HG02852 (cell line): ENCODE measurements around the gene TGM3.

ENCODE experiments used
- ATAC-seq: cut with Tn5 transposase; IDR thresholded peaks from one replicate; pipeline ENCODE4 v1.9.1; 2021; ENCODE audit warnings: mild to moderate bottlenecking, moderate library complexity; ENCODE audit not compliant: unreplicated experiment

The TGM3 gene

GRCh38 chr20:2305029-2305428 lies 9.2 kb downstream of the TGM3 start:
- no peak for ATAC-seq

GRCh38 chr20:2305479-2305878 lies 9.7 kb downstream of the TGM3 start:
- ATAC-seq, result no peak

GRCh38 chr20:2305946-2306345 lies 10.1 kb downstream of the TGM3 start:
- no peak for ATAC-seq

GRCh38 chr20:2307136-2307535 lies 11.3 kb downstream of the TGM3 start:
- ATAC-seq, result no peak

GRCh38 chr20:2311329-2311728 lies 15.5 kb downstream of the TGM3 start:
- ATAC-seq, result no peak

- ATAC-seq, result no peak
These were observed 17.1 kb downstream of the TGM3 start for GRCh38 chr20:2312876-2313275.

- no peak for ATAC-seq
These were observed 17.5 kb downstream of the TGM3 start for GRCh38 chr20:2313316-2313715.

- no peak for ATAC-seq
These were observed 19.1 kb downstream of the TGM3 start for GRCh38 chr20:2314759-2315439.

- ATAC-seq, result no peak
These were observed 19.6 kb downstream of the TGM3 start for GRCh38 chr20:2315440-2315778.

GRCh38 chr20:2316847-2317495 lies 21.2 kb downstream of the TGM3 start:
- no peak for ATAC-seq

- ATAC-seq, result no peak
These were observed 25.2 kb downstream of the TGM3 start for GRCh38 chr20:2320813-2321658.

- ATAC-seq, result no peak
These were observed 27.2 kb downstream of the TGM3 start for GRCh38 chr20:2323051-2323450.

- no peak for ATAC-seq
These were observed 30.2 kb downstream of the TGM3 start for GRCh38 chr20:2326046-2326445.

GRCh38 chr20:2327620-2328555 lies 32.1 kb downstream of the TGM3 start:
- ATAC-seq, result no peak

- no peak for ATAC-seq
These were observed 33.5 kb downstream of the TGM3 start for GRCh38 chr20:2329286-2329685.

GRCh38 chr20:2330090-2330695 lies 34.4 kb downstream of the TGM3 start:
- ATAC-seq, result no peak

- ATAC-seq, result no peak
These were observed 35.3 kb downstream of the TGM3 start for GRCh38 chr20:2331106-2331505.

- ATAC-seq, result no peak
These were observed 36.2 kb downstream of the TGM3 start for GRCh38 chr20:2331901-2332565.

GRCh38 chr20:2332711-2333110 lies 36.9 kb downstream of the TGM3 start:
- no peak for ATAC-seq

GRCh38 chr20:2333821-2334220 lies 38.0 kb downstream of the TGM3 start:
- ATAC-seq, result no peak
